Measurements from ENCODE around the gene SNED1. TPM values are rescaled to one million over a fixed set of nuclear protein-coding genes. Genes with fewer than 3 reads are reported as not detected.

Gene SNED1
- total RNA-seq, 2 donors from 2014 or later = 0.66 to 4.5 TPM

- 73 to 78% methylated on average over 5 to 6 of the region's 6 CpGs for WGBS, 2 experiments (ENCODE audit: insufficient coverage in 1 of 2, insufficient read length in 1 of 2)
- peaks cover 8% of the 10 kb centered on the region for H3K27me3 Mint-ChIP-seq (ENCODE audit: insufficient read depth)
- H3K4me3 Mint-ChIP-seq = no peak overlapping the region
- Histone ChIP-seq H3K9ac (ENCODE audit: extremely low read depth, low read length, poor library complexity, severe bottlenecking) (no peak overlapping the region), H3K4me1 (ENCODE audit: control insufficient read depth, insufficient read depth, low read length) (no peaks in the 10 kb centered on the region), H3K27me3 (ENCODE audit: control insufficient read depth, insufficient read depth, low read length, poor library complexity, severe bottlenecking) (peaks cover 19% of the 10 kb centered on the region), H3K4me3 (ENCODE audit: low read length) (no peak overlapping the region), H3K27ac (ENCODE audit: low read depth, low read length) (no peak overlapping the region), H3K9me3 (ENCODE audit: control insufficient read depth, low read length) (no peaks in the 10 kb centered on the region), H3K36me3 (ENCODE audit: control insufficient read depth, insufficient read depth, low read length) (no peaks in the 10 kb centered on the region)
- DNase-seq = no peak
- no peaks in the 10 kb centered on the region for H3K36me3 Mint-ChIP-seq (ENCODE audit: low read depth)
- TF ChIP-seq CTCF (conservative IDR thresholded peaks at IDR 0.05) = no peak
- H3K4me1 Mint-ChIP-seq = no peaks in the 10 kb centered on the region
- H3K9me3 Mint-ChIP-seq = peaks cover 7% of the 10 kb centered on the region
- H3K27ac Mint-ChIP-seq = no peak overlapping the region
These were observed 49.0 kb downstream of the SNED1 start for GRCh38 chr2:241047253-241048010.

GRCh38 chr2:241048149-241048948 lies 49.9 kb downstream of the SNED1 start:
- peaks cover 6% of the 10 kb centered on the region for H3K27me3 Mint-ChIP-seq (ENCODE audit: insufficient read depth)
- Histone ChIP-seq H3K27me3 (ENCODE audit: control insufficient read depth, insufficient read depth, low read length, poor library complexity, severe bottlenecking) (peaks cover 19% of the 10 kb centered on the region), H3K9me3 (ENCODE audit: control insufficient read depth, low read length) (no peaks in the 10 kb centered on the region), H3K4me1 (ENCODE audit: control insufficient read depth, insufficient read depth, low read length) (no peaks in the 10 kb centered on the region), H3K27ac (ENCODE audit: low read depth, low read length) (no peak overlapping the region), H3K36me3 (ENCODE audit: control insufficient read depth, insufficient read depth, low read length) (no peaks in the 10 kb centered on the region), H3K4me3 (ENCODE audit: low read length) (no peak overlapping the region), H3K9ac (ENCODE audit: extremely low read depth, low read length, poor library complexity, severe bottlenecking) (no peak overlapping the region)
- TF ChIP-seq CTCF (conservative IDR thresholded peaks at IDR 0.05) = no peak
- no peak overlapping the region for H3K27ac Mint-ChIP-seq
- peaks cover 7% of the 10 kb centered on the region for H3K9me3 Mint-ChIP-seq
- H3K36me3 Mint-ChIP-seq (ENCODE audit: low read depth) = no peaks in the 10 kb centered on the region
- no peak for DNase-seq
- WGBS, 2 experiments (ENCODE audit: insufficient coverage in 1 of 2, insufficient read length in 1 of 2) = 90 to 96% methylated on average over 14 to 30 of the region's 30 CpGs
- H3K4me3 Mint-ChIP-seq = no peak overlapping the region
- H3K4me1 Mint-ChIP-seq = no peaks in the 10 kb centered on the region

DNA sequence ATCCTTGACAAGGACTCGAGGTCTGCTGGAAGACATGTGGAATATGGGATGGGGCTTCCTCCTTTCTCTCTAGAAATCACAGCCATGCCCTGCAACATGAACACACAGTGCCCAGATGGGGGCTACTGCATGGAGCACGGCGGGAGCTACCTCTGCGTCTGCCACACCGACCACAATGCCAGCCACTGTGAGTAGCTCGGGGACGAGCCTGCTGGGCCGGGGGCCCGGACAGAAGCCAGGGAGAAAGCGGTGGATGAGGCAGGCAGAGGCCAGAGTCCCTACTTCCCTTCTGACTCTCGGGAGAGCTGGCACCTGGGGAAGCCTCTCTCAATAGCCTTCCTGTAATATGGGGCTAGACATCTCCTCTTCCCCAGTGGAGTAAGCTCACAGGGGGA lies 50.5 kb downstream of the SNED1 start:
- 83 to 87% methylated on average over 3 to 11 of the region's 11 CpGs for WGBS, 2 experiments (ENCODE audit: insufficient coverage in 1 of 2, insufficient read length in 1 of 2)
- H3K27ac Mint-ChIP-seq = no peak overlapping the region
- DNase-seq = no peak
- H3K9me3 ChIP-seq (ENCODE audit: control insufficient read depth, low read length) = no peaks in the 10 kb centered on the region
- H3K27me3 ChIP-seq (ENCODE audit: control insufficient read depth, insufficient read depth, low read length, poor library complexity, severe bottlenecking) = peaks cover 19% of the 10 kb centered on the region
- H3K9ac ChIP-seq (ENCODE audit: extremely low read depth, low read length, poor library complexity, severe bottlenecking) = no peak overlapping the region
- H3K4me3 ChIP-seq (ENCODE audit: low read length) = no peak overlapping the region
- no peaks in the 10 kb centered on the region for H3K36me3 ChIP-seq (ENCODE audit: control insufficient read depth, insufficient read depth, low read length)
- H3K9me3 Mint-ChIP-seq = peaks cover 7% of the 10 kb centered on the region
- no peak overlapping the region for H3K4me3 Mint-ChIP-seq
- H3K4me1 Mint-ChIP-seq = no peaks in the 10 kb centered on the region
- no peak overlapping the region for H3K27ac ChIP-seq (ENCODE audit: low read depth, low read length)
- peaks cover 5% of the 10 kb centered on the region for H3K27me3 Mint-ChIP-seq (ENCODE audit: insufficient read depth)
- H3K36me3 Mint-ChIP-seq (ENCODE audit: low read depth) = no peaks in the 10 kb centered on the region
- no peak for TF ChIP-seq CTCF (conservative IDR thresholded peaks at IDR 0.05)
- no peaks in the 10 kb centered on the region for H3K4me1 ChIP-seq (ENCODE audit: control insufficient read depth, insufficient read depth, low read length)
